Smooth muscle cell (in vitro differentiated cells): ENCODE measurements around the gene RAB11FIP3. TPM values are rescaled to one million over a fixed set of nuclear protein-coding genes. Genes with fewer than 3 reads are reported as not detected.

Experiments used
- DNase-seq: peaks from one replicate; lab custom pipeline; 2025; ENCODE audit not compliant: unreplicated experiment; lab: John Stamatoyannopoulos, UW
- H2AFZ ChIP-seq: fragments of 200-600 bp; sonication (generic); 2 replicates; pipeline ENCODE4 v1.6.0; 2016; ENCODE audit warnings: antibody characterized with exemption, low read depth, mild to moderate bottlenecking
- H3F3A ChIP-seq: fragments of 200-600 bp; sonication (generic); 2 replicates; pipeline ENCODE4 v1.6.0; 2017; ENCODE audit warnings: antibody characterized with exemption, low read depth
- H3K27ac ChIP-seq: fragments of 200-600 bp; sonication (generic); 2 replicates; pipeline ENCODE4 v1.5.1; 2016; ENCODE audit warnings: low read depth, mild to moderate bottlenecking
- H3K27me3 ChIP-seq: fragments of 200-600 bp; sonication (generic); 2 replicates; pipeline ENCODE4 v1.6.1; 2016; ENCODE audit warnings: low read depth, mild to moderate bottlenecking
- H3K36me3 ChIP-seq: fragments of 200-600 bp; sonication (generic); 2 replicates; pipeline ENCODE4 v1.5.1; 2016; ENCODE audit warnings: low read depth
- H3K4me1 ChIP-seq: fragments of 200-600 bp; sonication (generic); 2 replicates; pipeline ENCODE4 v1.5.1; 2016; ENCODE audit warnings: low read depth
- H3K4me2 ChIP-seq: fragments of 200-600 bp; sonication (generic); 2 replicates; pipeline ENCODE4 v1.6.0; 2016; ENCODE audit warnings: mild to moderate bottlenecking
- H3K4me3 ChIP-seq: fragments of 200-600 bp; sonication (generic); 2 replicates; pipeline ENCODE4 v1.5.1; 2016; ENCODE audit warnings: mild to moderate bottlenecking
- H3K79me2 ChIP-seq: fragments of 200-600 bp; sonication (generic); 2 replicates; pipeline ENCODE4 v1.6.0; 2016; ENCODE audit warnings: low read depth, mild to moderate bottlenecking
- H3K9ac ChIP-seq: fragments of 200-600 bp; sonication (generic); 2 replicates; pipeline ENCODE4 v1.6.0; 2016; ENCODE audit warnings: low read depth
- H3K9me3 ChIP-seq: fragments of 200-600 bp; sonication (generic); replicated peaks from 2 replicates; pipeline ENCODE4 v1.5.1; 2016; ENCODE audit warnings: low read depth
- H4K20me1 ChIP-seq: fragments of 200-600 bp; sonication (generic); 2 replicates; pipeline ENCODE4 v1.6.0; 2016; ENCODE audit warnings: low read depth
- CTCF ChIP-seq: fragments of 200-600 bp; sonication (generic); IDR thresholded peaks from 2 replicates; pipeline ENCODE4 v1.5.1; 2017; ENCODE audit warnings: borderline replicate concordance, mild to moderate bottlenecking, antibody characterized with exemption; ENCODE audit not compliant: insufficient read depth, poor library complexity, severe bottlenecking
- whole genome bisulfite sequencing: methylation state at CpG from one replicate; pipeline ENCODE4 v1.1.7; 2016; ENCODE audit warnings: low lambda C conversion rate; 5-methylcytosine and 5-hydroxymethylcytosine counted together
- polyA plus RNA-seq: library from polyadenylated mRNA; unstranded; fragments of >200 nt; fragmentation: Nextera tagmentation; extraction: Ambion mirVana; gene quantifications from 2 replicates; pipeline ENCODE4 v1.2.1, GENCODE V29; 2016
- total RNA-seq: library from RNA; depleted of rRNA; stranded (reverse); fragments of >200 nt; gene quantifications from 2 replicates; pipeline ENCODE4 v1.2.3, GENCODE V29; 2014

Gene RAB11FIP3
- total and polyA plus RNA-seq, 2 experiments from 2014 or later: 19.5 to 20.4 TPM

- no peak overlapping the region for H3K4me2 ChIP-seq
- no peak for DNase-seq
- peaks cover under 1% of the 10 kb centered on the region for H3K79me2 ChIP-seq
- H3K36me3 ChIP-seq: no peaks in the 10 kb centered on the region
- 95% methylated on average over 19 of the region's 19 CpGs for whole genome bisulfite sequencing
- H3F3A ChIP-seq: no peaks in the 10 kb centered on the region
- no peak overlapping the region for H3K4me3 ChIP-seq
- H3K27me3 ChIP-seq: no peaks in the 10 kb centered on the region
- peaks cover 11% of the 10 kb centered on the region for H4K20me1 ChIP-seq
- H2AFZ ChIP-seq: no peak overlapping the region
- no peaks in the 10 kb centered on the region for H3K4me1 ChIP-seq
- H3K27ac ChIP-seq: no peak overlapping the region
- no peak overlapping the region for H3K9ac ChIP-seq
- no peak for TF ChIP-seq CTCF
- no peaks in the 10 kb centered on the region for H3K9me3 ChIP-seq
Measured at GRCh38 chr16:519425-519824, 94.0 kb downstream of the RAB11FIP3 start.

- Histone ChIP-seq H3F3A (peaks cover under 1% of the 10 kb centered on the region), H3K4me3 (no peak overlapping the region), H3K9me3 (no peaks in the 10 kb centered on the region), H4K20me1 (peaks cover 18% of the 10 kb centered on the region), H3K4me1 (peaks cover under 1% of the 10 kb centered on the region), H2AFZ (no peak overlapping the region), H3K27me3 (no peaks in the 10 kb centered on the region), H3K27ac (no peak overlapping the region), H3K4me2 (no peak overlapping the region), H3K36me3 (no peaks in the 10 kb centered on the region), H3K9ac (no peak overlapping the region), H3K79me2 (peaks cover 3% of the 10 kb centered on the region)
- TF ChIP-seq CTCF: no peak
- no peak for DNase-seq
- WGBS: 97% methylated on average over 34 of the region's 35 CpGs
Measured at GRCh38 chr16:519841-520687, 94.6 kb downstream of the RAB11FIP3 start.

- Histone ChIP-seq H3K27me3 (no peaks in the 10 kb centered on the region), H3K9ac (no peak overlapping the region), H3K9me3 (no peaks in the 10 kb centered on the region), H3F3A (peaks cover 3% of the 10 kb centered on the region), H3K36me3 (no peaks in the 10 kb centered on the region), H3K27ac (no peak overlapping the region), H3K4me3 (no peak overlapping the region), H4K20me1 (peaks cover 25% of the 10 kb centered on the region), H3K4me2 (no peak overlapping the region), H3K4me1 (peaks cover 6% of the 10 kb centered on the region), H2AFZ (no peak overlapping the region), H3K79me2 (peaks cover 3% of the 10 kb centered on the region)
- TF ChIP-seq CTCF: no peak
- DNase-seq: no peak
- 95% methylated on average over 13 of the region's 13 CpGs for WGBS
Measured at GRCh38 chr16:520847-521246, 95.4 kb downstream of the RAB11FIP3 start.
